ENCODE measurements around the gene NDUFA8.
"Not testable (repeated sequence)": the region's sequence is repeated elsewhere in the genome, so short reads cannot be mapped to it uniquely, and the experiment has no call there.

NDUFA8 gene

DNA sequence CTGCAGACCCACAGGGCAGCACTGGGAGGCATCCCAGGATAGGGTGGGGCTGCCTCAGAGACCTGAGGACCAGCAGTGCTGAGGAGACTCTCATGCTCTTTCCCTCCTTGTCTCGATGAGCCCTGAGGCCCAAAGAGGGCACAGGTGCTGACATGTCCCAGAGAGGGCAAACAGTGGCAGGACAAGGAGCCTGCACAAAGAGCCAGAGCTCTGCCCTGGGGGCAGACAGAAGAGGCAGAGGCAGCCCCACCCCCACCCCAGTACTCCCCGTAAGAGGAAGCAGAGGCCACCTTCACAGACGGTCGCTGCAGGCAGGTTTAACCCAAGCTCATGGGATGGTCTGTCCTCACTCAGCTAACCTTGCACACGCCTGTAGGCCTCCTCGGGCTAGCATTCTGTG, 37.1 kb downstream of the NDUFA8 start:
- Mint-ChIP-seq H3K4me1 (peaks cover 22% of the 10 kb centered on the region), H3K4me3 (no peak overlapping the region), H3K36me3 (no peaks in the 10 kb centered on the region)

DNA sequence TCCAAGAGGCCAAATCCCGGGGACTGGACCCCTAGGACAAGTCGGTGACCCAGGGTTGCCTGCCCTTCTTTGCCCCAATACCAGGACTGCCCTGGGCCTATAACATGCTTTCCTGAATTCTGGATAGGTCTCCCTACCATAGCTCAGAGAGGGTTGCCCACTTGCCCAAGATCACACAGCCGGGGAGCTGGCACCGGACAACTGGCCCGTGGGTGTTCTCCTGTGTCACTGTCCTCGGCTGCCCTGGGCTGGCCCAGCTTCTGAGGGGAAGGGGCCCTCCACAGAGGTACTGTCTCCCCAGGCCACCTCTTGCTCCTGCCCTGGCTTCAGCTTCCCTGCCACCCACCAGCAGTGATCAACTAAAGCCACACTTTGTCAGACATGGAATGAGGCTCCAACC, 37.6 kb downstream of the NDUFA8 start:
- Mint-ChIP-seq H3K9me3 (no peaks in the 10 kb centered on the region), H3K27ac (no peak overlapping the region), H3K27me3 (peaks cover 9% of the 10 kb centered on the region), H3K36me3 (no peaks in the 10 kb centered on the region), H3K4me1 (peaks cover 17% of the 10 kb centered on the region), H3K4me3 (no peak overlapping the region)

More for the DNA sequence above, 37.1 kb downstream of the NDUFA8 start:
- no peaks in the 10 kb centered on the region for H3K9me3 Mint-ChIP-seq
- peaks cover 9% of the 10 kb centered on the region for H3K27me3 Mint-ChIP-seq
- H3K27ac Mint-ChIP-seq = no peak overlapping the region

- no peaks in the 10 kb centered on the region for H3K36me3 Mint-ChIP-seq
- peaks cover 14% of the 10 kb centered on the region for H3K4me1 Mint-ChIP-seq
- no peak overlapping the region for H3K27ac Mint-ChIP-seq
- no peaks in the 10 kb centered on the region for H3K9me3 Mint-ChIP-seq
- peaks cover 8% of the 10 kb centered on the region for H3K27me3 Mint-ChIP-seq
- H3K4me3 Mint-ChIP-seq = no peak overlapping the region
Observed at GRCh38 chr9:122121391-122121790, 38.2 kb downstream of the NDUFA8 start.

DNA sequence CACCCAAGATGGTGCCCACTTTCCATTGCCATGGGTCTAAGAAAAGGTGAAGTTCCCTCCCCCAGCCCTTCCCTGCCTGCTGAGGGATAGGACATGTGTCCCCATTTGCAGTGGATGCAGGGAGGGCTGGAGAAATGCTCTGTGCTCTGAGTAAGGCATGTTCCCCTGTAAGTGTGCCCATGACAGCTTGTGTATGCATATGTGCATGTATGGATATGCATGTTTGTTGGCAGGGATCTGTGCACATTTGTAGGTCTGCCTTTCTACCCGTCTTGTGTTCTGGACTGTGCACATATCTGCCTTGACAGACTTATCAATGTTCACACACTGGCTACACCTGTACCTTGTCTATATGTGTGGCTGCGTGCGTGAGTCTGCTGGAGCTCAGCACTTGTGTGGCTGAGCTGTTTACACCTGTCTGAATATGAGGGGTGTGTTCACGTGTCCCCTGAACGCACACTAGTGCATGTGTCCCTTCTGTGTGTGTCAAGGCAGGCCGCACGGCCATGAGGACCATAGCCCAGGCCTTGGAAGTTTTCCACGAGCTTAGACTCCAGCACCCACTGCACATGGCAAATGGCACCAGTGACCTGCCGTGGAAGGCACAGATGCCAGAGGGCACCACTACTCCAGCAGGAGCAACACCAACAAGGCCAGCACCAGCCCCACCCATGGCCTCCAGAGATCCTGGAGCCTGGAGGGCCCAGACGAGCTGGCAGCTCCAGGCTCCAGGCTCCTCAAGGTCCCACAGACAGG, 39.1 kb downstream of the NDUFA8 start:
- Mint-ChIP-seq H3K36me3 (no peaks in the 10 kb centered on the region), H3K27me3 (peaks cover 7% of the 10 kb centered on the region), H3K9me3 (no peaks in the 10 kb centered on the region), H3K4me1 (peaks cover 7% of the 10 kb centered on the region), H3K27ac (no peak overlapping the region), H3K4me3 (no peak overlapping the region)

DNA sequence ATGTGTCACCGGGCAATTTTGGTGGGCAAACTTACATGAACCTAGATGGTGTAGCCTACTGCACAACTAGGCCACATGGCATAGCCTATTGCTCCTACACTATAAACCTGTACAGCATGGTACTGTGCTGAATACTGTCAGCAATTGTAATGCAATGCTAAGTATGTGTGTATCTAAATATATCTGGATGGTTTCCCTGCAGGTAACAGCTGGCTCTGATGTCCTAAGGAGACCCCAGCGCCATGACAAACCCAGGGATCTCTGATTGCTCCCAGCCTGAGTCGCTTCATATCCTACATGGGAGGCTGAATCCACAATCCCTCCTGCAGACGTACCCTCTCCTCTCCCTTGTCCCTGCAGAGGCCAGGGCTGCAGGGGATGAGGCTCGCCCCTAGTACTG, 39.9 kb downstream of the NDUFA8 start:
- Mint-ChIP-seq H3K4me3 (no peak overlapping the region), H3K9me3 (no peaks in the 10 kb centered on the region), H3K4me1 (no peaks in the 10 kb centered on the region), H3K27ac (no peak overlapping the region), H3K36me3 (no peaks in the 10 kb centered on the region), H3K27me3 (peaks cover 2% of the 10 kb centered on the region)

- Mint-ChIP-seq H3K4me1 (no peaks in the 10 kb centered on the region), H3K9me3 (no peaks in the 10 kb centered on the region), H3K36me3 (no peaks in the 10 kb centered on the region), H3K27ac (no peak overlapping the region), H3K27me3 (no peaks in the 10 kb centered on the region), H3K4me3 (no peak overlapping the region)
Observed at GRCh38 chr9:122119166-122119521, 40.4 kb downstream of the NDUFA8 start.

DNA sequence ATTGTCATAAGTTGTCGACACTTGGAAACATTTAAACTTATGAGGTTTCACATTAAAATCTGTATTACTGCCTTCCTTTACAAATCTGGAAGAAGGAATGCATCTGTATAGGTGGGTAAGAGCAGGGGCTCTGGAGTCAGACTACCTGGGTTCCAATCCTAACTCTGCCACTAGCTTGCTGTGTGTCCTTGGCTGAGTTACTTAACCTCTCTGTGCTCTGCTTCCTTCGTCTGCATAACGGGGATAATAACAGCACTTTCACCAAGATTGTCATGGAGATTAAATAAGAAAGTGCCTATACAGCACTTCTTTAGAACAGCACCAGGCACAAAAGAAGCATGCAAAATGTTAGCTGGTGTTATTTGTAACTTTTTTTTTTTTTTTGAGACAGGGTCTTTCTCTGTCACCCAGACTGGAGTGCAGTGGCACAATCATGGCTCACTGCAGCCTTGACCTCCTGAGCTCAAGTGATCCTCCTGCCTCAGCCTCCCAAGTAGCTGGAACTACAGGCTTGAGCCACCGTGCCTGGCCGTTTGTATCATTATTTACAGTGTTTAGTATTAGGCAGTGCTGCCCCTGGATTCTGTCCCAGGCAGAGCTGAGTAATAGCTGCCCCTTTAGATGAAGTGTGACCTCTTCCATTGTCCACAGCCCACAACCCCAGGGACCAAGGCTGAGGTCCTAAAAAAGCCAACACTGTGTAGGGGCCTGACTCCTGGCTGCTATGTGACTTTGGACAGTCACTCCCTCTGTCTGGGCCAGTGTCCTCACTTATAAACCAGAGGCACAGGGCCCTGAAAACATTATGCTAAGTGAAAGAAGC, 41.0 kb downstream of the NDUFA8 start:
- no peak overlapping the region for H3K4me3 Mint-ChIP-seq
- H3K27me3 Mint-ChIP-seq = no peaks in the 10 kb centered on the region

DNA sequence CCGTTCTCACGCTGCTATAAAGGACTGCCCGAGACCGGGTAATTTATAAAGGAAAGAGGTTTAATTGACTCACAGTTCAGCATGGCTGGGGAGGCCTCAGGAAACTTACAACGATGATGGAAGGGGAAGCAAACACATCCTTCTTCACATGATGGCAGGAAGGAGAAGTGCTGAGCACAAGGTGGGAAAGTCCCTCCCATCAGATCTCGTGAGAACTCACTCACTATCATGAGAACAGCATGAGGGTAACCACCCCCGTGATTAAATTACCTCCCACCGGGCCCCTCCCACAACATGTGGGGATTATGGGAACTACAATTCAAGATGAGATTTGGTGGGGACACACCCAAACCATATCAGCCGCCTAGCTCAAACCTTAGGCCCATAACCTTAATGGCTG, 42.3 kb downstream of the NDUFA8 start:
- H3K27me3 Mint-ChIP-seq, H3K4me1 Mint-ChIP-seq, H3K4me3 Mint-ChIP-seq, H3K36me3 Mint-ChIP-seq, H3K9me3 Mint-ChIP-seq, H3K27ac Mint-ChIP-seq: not testable (repeated sequence)

More for the DNA sequence above, 41.0 kb downstream of the NDUFA8 start:
- Mint-ChIP-seq H3K36me3 (no peaks in the 10 kb centered on the region), H3K9me3 (no peaks in the 10 kb centered on the region), H3K4me1 (no peaks in the 10 kb centered on the region), H3K27ac (no peak overlapping the region)

DNA sequence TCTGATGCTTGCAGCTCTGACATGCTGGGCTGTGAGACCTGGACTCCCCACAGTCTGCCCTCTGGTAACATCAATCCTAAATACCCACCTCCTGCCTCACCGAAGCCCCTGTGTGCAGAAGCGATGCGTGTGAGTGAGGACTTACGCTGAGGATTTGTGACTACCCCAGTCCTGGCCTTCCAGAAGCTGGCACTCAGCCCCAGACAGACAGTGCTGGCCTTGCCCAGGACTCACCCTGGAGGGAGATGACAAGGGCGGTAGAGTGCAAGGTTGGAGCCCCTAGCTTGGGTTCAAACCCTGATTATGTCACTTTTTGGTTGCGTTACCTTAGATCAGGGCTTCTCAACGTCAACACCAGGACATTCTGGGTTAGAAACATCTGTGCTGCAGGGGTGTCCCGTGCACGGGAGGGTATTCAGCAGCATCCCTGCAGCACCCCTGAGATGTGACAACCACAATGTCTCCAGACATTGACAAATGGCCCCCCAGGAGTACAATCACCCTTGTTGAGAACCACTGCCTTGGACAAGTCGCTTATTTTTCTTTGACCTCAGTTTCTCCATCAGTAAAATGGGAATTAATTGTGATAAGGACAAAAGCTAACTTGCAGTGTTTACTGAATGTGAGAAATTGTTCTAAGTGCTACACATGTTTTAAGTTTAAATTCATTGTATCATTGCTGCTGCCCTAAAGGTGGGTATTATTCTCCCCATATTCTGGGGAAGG, 43.0 kb downstream of the NDUFA8 start:
- Mint-ChIP-seq H3K27me3 (no peaks in the 10 kb centered on the region), H3K4me1 (no peaks in the 10 kb centered on the region), H3K9me3 (no peaks in the 10 kb centered on the region), H3K27ac (no peak overlapping the region), H3K36me3 (no peaks in the 10 kb centered on the region), H3K4me3 (no peak overlapping the region)

GRCh38 chr9:122116040-122116439, 43.5 kb downstream of the NDUFA8 start:
- no peaks in the 10 kb centered on the region for H3K4me1 Mint-ChIP-seq
- no peaks in the 10 kb centered on the region for H3K9me3 Mint-ChIP-seq
- H3K4me3 Mint-ChIP-seq = no peak overlapping the region
- H3K27me3 Mint-ChIP-seq = no peaks in the 10 kb centered on the region
- no peak overlapping the region for H3K27ac Mint-ChIP-seq
- no peaks in the 10 kb centered on the region for H3K36me3 Mint-ChIP-seq

GRCh38 chr9:122115176-122116035, 44.2 kb downstream of the NDUFA8 start:
- Mint-ChIP-seq H3K27me3 (no peaks in the 10 kb centered on the region), H3K36me3 (no peaks in the 10 kb centered on the region), H3K27ac (no peak overlapping the region), H3K9me3 (no peaks in the 10 kb centered on the region), H3K4me3 (no peak overlapping the region), H3K4me1 (no peaks in the 10 kb centered on the region)

DNA sequence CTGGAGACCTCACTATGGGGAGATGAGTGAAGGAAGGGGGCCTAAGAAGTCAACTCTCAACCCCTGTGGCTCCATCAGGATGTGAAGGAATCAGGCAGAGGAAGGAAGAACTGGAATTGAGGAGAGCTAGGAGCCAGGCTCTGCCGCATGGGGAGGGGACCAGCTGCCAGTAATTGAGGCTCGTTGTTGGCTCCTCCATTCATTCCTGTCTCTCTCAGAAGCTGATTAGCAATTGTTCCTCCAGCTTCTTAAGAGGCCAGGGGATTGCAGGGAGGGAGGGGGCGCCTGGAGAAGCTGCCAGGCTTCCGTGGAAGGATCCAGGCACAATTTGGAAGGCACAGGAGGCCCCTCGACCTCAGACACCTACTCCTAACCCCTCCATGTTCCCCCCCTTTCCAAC, 46.0 kb downstream of the NDUFA8 start:
- Mint-ChIP-seq H3K4me3 (no peak overlapping the region), H3K9me3 (no peaks in the 10 kb centered on the region), H3K4me1 (no peaks in the 10 kb centered on the region), H3K36me3 (no peaks in the 10 kb centered on the region), H3K27ac (peak overlapping the region; percentile 80), H3K27me3 (no peaks in the 10 kb centered on the region)

- Mint-ChIP-seq H3K27me3 (no peaks in the 10 kb centered on the region), H3K4me3 (no peak overlapping the region), H3K4me1 (no peaks in the 10 kb centered on the region), H3K9me3 (no peaks in the 10 kb centered on the region), H3K27ac (peak overlapping the region; percentile 12), H3K36me3 (no peaks in the 10 kb centered on the region)
Observed at GRCh38 chr9:122112238-122112637, 47.3 kb downstream of the NDUFA8 start.

- Mint-ChIP-seq H3K4me1 (no peaks in the 10 kb centered on the region), H3K36me3 (no peaks in the 10 kb centered on the region), H3K9me3 (no peaks in the 10 kb centered on the region), H3K27ac (no peak overlapping the region), H3K27me3 (no peaks in the 10 kb centered on the region), H3K4me3 (no peak overlapping the region)
Observed at GRCh38 chr9:122111413-122112085, 48.0 kb downstream of the NDUFA8 start.
